Naive thymus-derived CD8-positive, alpha-beta T cell (primary cell): ENCODE data around the gene PRKCH. TPM values are rescaled to one million over a fixed set of nuclear protein-coding genes. Genes with fewer than 3 reads are reported as not detected.
"Not testable (repeated sequence)": the region's sequence is repeated elsewhere in the genome, so short reads cannot be mapped to it uniquely, and the experiment has no call there.

Experiments used
- ATAC-seq, 2 donors: fragments of 150-1000 bp; cut with Tn5 transposase in 1 of 2; sonication (Bioruptor Pico), chemical (Tn5 transposase) in 1 of 2; 1 replicate in 1 of 2; 2 replicates in 1 of 2; pipeline ENCODE4 v1.10.0; 2021; ENCODE audit warnings: mild to moderate bottlenecking in 2 of 2, moderate library complexity in 2 of 2
- POLR2A ChIA-PET: fragments of 350-600 bp; sonication (Branson Sonifier 250); formaldehyde crosslinking; loops from one replicate; lab custom pipeline; 2021; ENCODE audit warnings: antibody characterized with exemption; lab: Charles Lee
- DNase-seq, 10 donors: peaks; one replicate each; pipeline versions ENCODE4 v3.0.0 to v3.0.0-alpha.2; 2020 to 2022
- H3K27ac Mint-ChIP-seq, 10 donors: one replicate each; pipeline ENCODE4 v1.8.0; 2020 to 2022; ENCODE audit warnings: mild to moderate bottlenecking in 10 of 10, mixed read lengths in 10 of 10, moderate library complexity in 4 of 10, inconsistent platforms in 1 of 10
- H3K27me3 Mint-ChIP-seq, 5 donors: one replicate each; pipeline ENCODE4 v1.8.0; 2021 to 2022; ENCODE audit warnings: mixed read lengths in 5 of 5
- H3K36me3 Mint-ChIP-seq, 3 donors: one replicate each; pipeline ENCODE4 v1.8.0; 2020 to 2022; ENCODE audit warnings: mixed read lengths in 3 of 3, mild to moderate bottlenecking in 2 of 3, inconsistent platforms in 1 of 3
- H3K4me1 Mint-ChIP-seq, 4 donors: one replicate each; pipeline ENCODE4 v1.8.0; 2021 to 2022; ENCODE audit warnings: mixed read lengths in 4 of 4
- H3K4me3 Mint-ChIP-seq, 10 donors: one replicate each; pipeline ENCODE4 v1.8.0; 2020 to 2022; ENCODE audit warnings: mild to moderate bottlenecking in 10 of 10, mixed read lengths in 10 of 10, moderate library complexity in 6 of 10, inconsistent platforms in 1 of 10
- H3K9me3 Mint-ChIP-seq, 9 donors: one replicate each; pipeline ENCODE4 v1.8.0; 2020 to 2022; ENCODE audit warnings: mixed read lengths in 9 of 9, mild to moderate bottlenecking in 3 of 9, inconsistent platforms in 1 of 9, moderate library complexity in 1 of 9
- polyA plus RNA-seq, 3 donors: library from polyadenylated mRNA; unstranded; fragments of 300-500 nt; fragmentation: Illumina TruSeq; gene quantifications; one replicate each; pipeline ENCODE4 v1.2.3, GENCODE V29; 2021
- total RNA-seq, 8 experiments: library from RNA in 2 of 8; stranded (reverse) in 2 of 8; gene quantifications; one replicate each; pipeline ENCODE4 v1.2.3 and lab custom pipeline; 2021 to 2026

Gene PRKCH
- total and polyA plus RNA-seq, 5 experiments from 2014 or later, result 184 to 306 (median 264) TPM

DNA sequence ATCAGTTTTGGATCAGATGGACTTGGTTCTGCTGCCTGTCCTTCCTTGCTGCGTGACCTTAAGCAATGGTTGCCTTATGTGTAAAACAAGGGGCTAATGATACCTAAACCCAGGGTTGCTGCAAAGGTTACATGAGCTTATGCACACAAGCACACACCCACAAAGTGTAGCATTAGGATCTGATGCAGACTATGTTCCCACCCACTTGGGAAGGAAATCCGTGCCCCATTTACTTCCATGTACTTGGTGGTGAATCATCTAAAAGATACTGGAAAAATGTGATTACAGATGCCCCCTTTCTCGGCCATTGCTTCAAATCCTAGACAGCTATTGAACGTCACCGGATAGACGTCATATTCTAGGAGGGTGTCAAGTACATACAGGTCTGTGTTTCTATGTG is 87.1 kb downstream of the PRKCH start:
- POLR2A ChIA-PET, result interaction anchor here (1.4 to 1.6 kb wide), 3 partner anchors 12 to 44 kb away, joined by 4 to 6 read pairs (median 5); no protein-coding TSS in a partner anchor
- ATAC-seq, result no peak

DNA sequence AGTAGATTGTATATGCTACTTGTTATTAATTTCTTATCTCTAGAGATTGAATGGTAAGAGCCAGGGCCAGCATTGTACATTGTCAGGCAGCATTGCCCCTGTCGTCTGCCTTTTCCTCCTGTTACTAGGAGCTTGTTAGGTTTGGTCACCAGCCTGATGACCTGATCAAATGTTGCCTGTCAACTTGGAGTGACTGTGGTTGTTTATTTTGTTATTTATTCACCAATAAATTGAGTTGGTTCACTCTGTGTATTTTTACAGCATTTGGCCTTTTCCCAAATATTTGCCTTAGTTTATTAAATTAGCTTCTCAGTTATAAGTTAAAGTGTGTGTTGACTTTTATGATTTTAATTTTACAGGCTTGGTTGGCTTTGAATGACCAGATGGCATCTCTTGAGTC is 88.4 kb downstream of the PRKCH start:
- POLR2A ChIA-PET, result interaction anchor here (0.7 to 1.9 kb wide), 6 partner anchors 9 to 87 kb away, joined by 3 to 7 read pairs (median 6); no protein-coding TSS in a partner anchor
- peak overlapping the region in 4 of 10 donors; percentile 7 to 63 (median 20) for H3K27ac Mint-ChIP-seq
- H3K27me3 Mint-ChIP-seq, result no peaks in the 10 kb centered on the region
- no peak for ATAC-seq
- peaks cover 0 to 51% (median 39%) of the 10 kb centered on the region in 4 donors for H3K4me1 Mint-ChIP-seq
- no peaks in the 10 kb centered on the region for H3K9me3 Mint-ChIP-seq
- peaks cover 4 to 15% (median 5%) of the 10 kb centered on the region in 3 donors for H3K36me3 Mint-ChIP-seq
- peak overlapping the region in 1 of 10 donors; percentile 3 for H3K4me3 Mint-ChIP-seq
- no peak for DNase-seq

More for the DNA sequence above, 87.1 kb downstream of the PRKCH start:
- Mint-ChIP-seq H3K9me3 (no peaks in the 10 kb centered on the region), H3K27ac (peak overlapping the region in 9 of 10 donors; percentile 41 to 93 (median 84)), H3K27me3 (no peaks in the 10 kb centered on the region), H3K36me3 (peaks cover 4 to 17% (median 5%) of the 10 kb centered on the region in 3 donors), H3K4me1 (peaks cover 7 to 62% (median 49%) of the 10 kb centered on the region in 4 donors), H3K4me3 (peak overlapping the region in 4 of 10 donors; percentile 28 to 63 (median 42))
- no peak for DNase-seq

DNA sequence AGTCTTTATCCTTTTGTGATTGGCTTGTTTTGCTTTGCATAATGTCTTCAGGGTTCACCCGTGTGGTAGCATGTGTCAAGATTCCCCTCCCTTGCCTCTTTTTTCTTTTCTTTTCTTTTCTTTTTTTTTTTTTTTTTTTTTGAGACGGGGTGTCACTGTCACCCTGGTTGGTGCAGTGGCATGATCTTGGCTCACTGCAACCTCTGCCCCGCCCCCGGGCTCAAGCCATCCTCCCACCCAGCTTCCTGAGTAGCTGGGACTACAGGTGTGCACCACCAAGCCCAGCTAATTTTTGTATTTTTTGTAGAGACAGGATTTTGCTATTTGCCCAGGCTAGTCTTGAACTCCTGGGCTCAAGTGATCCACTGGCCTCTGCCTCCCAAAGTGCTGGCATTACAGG is 94.6 kb downstream of the PRKCH start:
- H3K9me3 Mint-ChIP-seq, DNase-seq, ATAC-seq, H3K27me3 Mint-ChIP-seq: not testable (repeated sequence)
- Mint-ChIP-seq H3K27ac (peak overlapping the region in 5 of 10 donors; percentile 71 to 91 (median 75)), H3K4me1 (peaks cover 0 to 51% (median 0%) of the 10 kb centered on the region in 4 donors), H3K4me3 (peak overlapping the region in 8 of 10 donors; percentile 52 to 76 (median 64)), H3K36me3 (peaks cover 0 to 16% (median 3%) of the 10 kb centered on the region in 3 donors)
- POLR2A ChIA-PET, result interaction anchor here (1.1 to 1.3 kb wide), 2 partner anchors 9 to 118 kb away, joined by 3 to 5 read pairs; no protein-coding TSS in a partner anchor

DNA sequence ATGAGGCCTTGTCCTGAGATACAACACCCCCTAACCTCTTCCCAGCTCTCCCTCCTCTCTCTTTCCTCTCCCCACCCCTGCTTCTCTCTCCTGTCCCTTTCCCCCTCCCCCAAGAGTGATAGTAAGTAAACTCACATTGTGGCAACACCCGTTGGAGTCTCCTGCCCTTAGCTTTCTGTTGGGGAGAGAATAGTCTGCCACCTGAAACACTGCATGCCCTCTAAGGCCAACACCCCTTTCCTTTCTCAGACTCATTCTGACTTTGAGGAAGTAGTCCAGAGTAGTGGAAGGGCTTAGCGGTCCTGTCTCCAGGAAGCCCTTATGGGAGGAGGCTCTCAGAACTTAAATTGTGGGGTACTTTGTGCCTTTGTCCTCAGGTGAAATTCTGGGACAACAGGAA is 95.2 kb downstream of the PRKCH start:
- Mint-ChIP-seq H3K36me3 (peaks cover 0 to 11% (median 0%) of the 10 kb centered on the region in 3 donors), H3K4me1 (peaks cover 0 to 52% (median 0%) of the 10 kb centered on the region in 4 donors), H3K27ac (peak overlapping the region in 5 of 10 donors; percentile 71 to 91 (median 75)), H3K4me3 (peak overlapping the region in 9 of 10 donors; percentile 36 to 81 (median 63)), H3K27me3 (no peaks in the 10 kb centered on the region), H3K9me3 (no peaks in the 10 kb centered on the region)
- DNase-seq (no peak), ATAC-seq (peak; percentile 20 to 37)
- POLR2A ChIA-PET, result interaction anchor here (0.6 to 1.4 kb wide), 4 partner anchors 31 to 774 kb away, joined by 3 read pairs; no protein-coding TSS in a partner anchor

DNA sequence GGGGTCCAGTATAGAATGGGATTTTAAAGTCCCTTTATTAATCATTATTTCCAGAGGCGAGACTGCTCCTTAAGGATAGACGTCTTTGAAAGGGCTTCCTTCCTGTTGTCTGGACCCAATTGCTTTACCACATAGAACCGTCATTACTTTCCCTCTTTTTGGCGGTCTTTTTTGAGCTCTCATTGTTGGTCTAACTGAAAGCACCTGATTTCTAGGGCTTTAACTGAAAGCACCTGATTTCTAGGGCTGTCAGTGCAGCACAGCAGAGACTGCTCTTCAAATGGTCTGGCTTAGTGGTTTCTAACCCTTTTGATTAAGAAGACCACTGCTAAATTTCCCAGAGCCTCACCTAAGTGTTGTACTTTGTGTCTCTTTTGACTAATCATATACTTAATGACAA is 95.8 kb downstream of the PRKCH start:
- H3K36me3 Mint-ChIP-seq, result peaks cover 0 to 9% (median 0%) of the 10 kb centered on the region in 3 donors
- peak overlapping the region in 5 of 10 donors; percentile 71 to 91 (median 75) for H3K27ac Mint-ChIP-seq
- POLR2A ChIA-PET, result interaction anchor here (0.6 to 1.5 kb wide), 5 partner anchors 13 to 774 kb away, joined by 3 read pairs; no protein-coding TSS in a partner anchor
- peak overlapping the region in 8 of 10 donors; percentile 52 to 81 (median 65) for H3K4me3 Mint-ChIP-seq
- DNase-seq (peak in 1 of 10 donors; percentile 36), ATAC-seq (peak; percentile 36 to 62)
- no peaks in the 10 kb centered on the region for H3K27me3 Mint-ChIP-seq
- H3K9me3 Mint-ChIP-seq, result no peaks in the 10 kb centered on the region
- peaks cover 0 to 52% (median 0%) of the 10 kb centered on the region in 4 donors for H3K4me1 Mint-ChIP-seq

DNA sequence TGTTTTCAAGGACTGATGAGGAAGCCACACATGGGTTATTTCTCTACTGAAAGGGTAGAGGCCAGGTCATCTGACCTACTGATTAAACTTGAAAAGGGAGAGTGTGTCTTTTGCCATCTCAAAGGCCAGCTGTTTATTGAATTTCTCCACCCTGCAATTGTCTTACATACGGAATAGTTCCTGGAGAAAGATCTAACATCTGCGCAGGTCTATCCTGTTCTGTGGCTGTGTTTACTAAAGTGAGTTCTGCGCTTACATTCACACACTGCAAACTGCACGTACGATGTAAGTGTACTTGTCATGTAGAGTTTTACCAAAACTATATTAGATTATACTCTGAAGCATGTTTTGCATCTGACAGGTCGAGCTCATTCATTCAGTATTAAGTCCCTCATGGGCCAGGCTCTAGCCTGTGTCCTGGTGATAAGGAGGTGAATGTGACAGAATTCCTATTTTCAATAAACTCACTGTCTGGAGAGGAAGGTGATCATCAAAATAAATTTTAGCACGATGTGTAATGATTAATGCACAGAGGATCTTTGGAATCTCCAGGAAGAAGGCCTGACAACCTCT is 96.6 kb downstream of the PRKCH start:
- peak overlapping the region in 5 of 10 donors; percentile 71 to 92 (median 75) for H3K27ac Mint-ChIP-seq
- H3K4me1 Mint-ChIP-seq, result peaks cover 0 to 56% (median 0%) of the 10 kb centered on the region in 4 donors
- peaks cover 0 to 12% (median 0%) of the 10 kb centered on the region in 3 donors for H3K36me3 Mint-ChIP-seq
- POLR2A ChIA-PET, result interaction anchor here (1.2 to 1.5 kb wide), 3 partner anchors 12 to 84 kb away, joined by 3 read pairs; no protein-coding TSS in a partner anchor
- H3K9me3 Mint-ChIP-seq, result no peaks in the 10 kb centered on the region
- ATAC-seq (no peak), DNase-seq (no peak)
- H3K27me3 Mint-ChIP-seq, result no peaks in the 10 kb centered on the region
- peak overlapping the region in 9 of 10 donors; percentile 31 to 76 (median 63) for H3K4me3 Mint-ChIP-seq

DNA sequence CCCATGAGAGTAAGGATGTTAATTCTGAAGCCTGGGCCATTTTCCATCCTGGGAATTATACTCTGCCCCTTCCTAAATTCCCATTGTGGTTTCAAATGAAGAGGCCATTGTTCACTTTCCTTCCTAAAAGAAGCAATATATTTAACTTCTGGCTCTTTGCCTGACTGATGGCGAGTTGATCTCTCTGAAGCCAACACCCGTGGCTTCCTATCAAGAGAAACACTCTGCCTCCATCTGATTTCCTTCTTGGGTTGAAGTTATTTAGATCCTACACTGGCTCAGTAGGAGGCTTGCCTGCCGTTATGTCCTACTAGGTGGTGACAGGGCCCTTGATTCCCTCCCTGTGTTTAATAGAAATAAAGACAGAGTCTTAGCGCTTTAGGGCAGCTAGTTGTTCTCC is 97.4 kb downstream of the PRKCH start:
- peak overlapping the region in 8 of 10 donors; percentile 22 to 76 (median 66) for H3K4me3 Mint-ChIP-seq
- H3K4me1 Mint-ChIP-seq, result peaks cover 0 to 60% (median 0%) of the 10 kb centered on the region in 4 donors
- H3K27ac Mint-ChIP-seq, result peak overlapping the region in 6 of 10 donors; percentile 72 to 92 (median 82)
- no peaks in the 10 kb centered on the region for H3K9me3 Mint-ChIP-seq
- H3K36me3 Mint-ChIP-seq, result peaks cover 0 to 12% (median 5%) of the 10 kb centered on the region in 3 donors
- H3K27me3 Mint-ChIP-seq, result no peaks in the 10 kb centered on the region
- DNase-seq (no peak), ATAC-seq (no peak)
- POLR2A ChIA-PET, result interaction anchor here (1.1 to 2.1 kb wide), 5 partner anchors 8 to 108 kb away, joined by 3 to 7 read pairs (median 3); no protein-coding TSS in a partner anchor

DNA sequence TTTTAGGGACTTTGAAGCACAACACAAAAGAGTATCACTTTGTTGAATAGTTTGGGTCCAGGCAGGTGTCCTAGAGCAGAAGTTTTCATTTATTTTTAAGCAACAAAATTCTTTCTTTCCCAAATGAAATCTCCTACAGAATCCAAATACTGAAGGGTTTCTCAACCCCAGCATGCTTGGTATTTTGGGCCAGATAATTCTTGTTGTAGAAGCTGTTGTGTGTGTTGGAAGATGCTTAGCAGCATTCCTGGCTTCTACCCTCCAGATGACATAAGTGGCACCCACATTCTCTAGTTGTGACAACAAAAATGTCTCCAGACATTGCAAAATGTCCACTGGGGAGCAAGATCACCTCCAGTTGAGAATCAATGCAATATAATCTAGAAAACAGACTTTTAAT is 97.8 kb downstream of the PRKCH start:
- POLR2A ChIA-PET, result interaction anchor here (1.0 to 2.4 kb wide), 6 partner anchors 8 to 139 kb away, joined by 3 to 7 read pairs (median 4); no protein-coding TSS in a partner anchor
- H3K27me3 Mint-ChIP-seq, result no peaks in the 10 kb centered on the region
- H3K36me3 Mint-ChIP-seq, result peaks cover 0 to 16% (median 8%) of the 10 kb centered on the region in 3 donors
- DNase-seq, result no peak
- ATAC-seq, result no peak
- H3K4me1 Mint-ChIP-seq, result peaks cover 0 to 64% (median 2%) of the 10 kb centered on the region in 4 donors
- peak overlapping the region in 9 of 10 donors; percentile 39 to 76 (median 64) for H3K4me3 Mint-ChIP-seq
- H3K27ac Mint-ChIP-seq, result peak overlapping the region in 6 of 10 donors; percentile 72 to 93 (median 82)
- H3K9me3 Mint-ChIP-seq, result peaks cover 0 to 3% (median 0%) of the 10 kb centered on the region in 9 donors

DNA sequence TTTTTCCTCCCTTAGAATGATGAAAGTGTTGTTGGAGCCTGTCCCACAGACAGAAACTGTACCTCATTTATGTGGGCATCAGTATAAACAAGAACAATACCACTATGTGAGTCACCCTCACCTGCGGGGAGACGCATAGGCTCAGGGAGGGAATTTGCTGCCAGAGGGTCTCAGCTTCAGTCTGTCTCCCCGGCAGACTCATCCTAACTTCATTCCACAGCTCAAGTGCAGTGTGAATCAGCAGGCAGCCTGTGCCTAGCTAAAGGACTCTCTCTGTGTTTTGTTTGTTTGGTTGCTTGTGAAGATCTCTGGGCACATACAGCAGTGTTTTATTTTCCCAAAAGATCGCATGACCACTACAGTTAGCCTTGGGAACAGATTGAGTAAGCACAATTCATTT is 98.9 kb downstream of the PRKCH start:
- POLR2A ChIA-PET, result interaction anchor here (0.8 to 2.4 kb wide), 12 partner anchors 8 to 97 kb away, joined by 3 to 9 read pairs (median 4); no protein-coding TSS in a partner anchor
- Mint-ChIP-seq H3K27me3 (no peaks in the 10 kb centered on the region), H3K9me3 (peaks cover 0 to 5% (median 0%) of the 10 kb centered on the region in 9 donors), H3K4me3 (peak overlapping the region in 9 of 10 donors; percentile 25 to 77 (median 67)), H3K36me3 (peaks cover 0 to 19% (median 17%) of the 10 kb centered on the region in 3 donors), H3K4me1 (peaks cover 0 to 66% (median 8%) of the 10 kb centered on the region in 4 donors), H3K27ac (peak overlapping the region in 6 of 10 donors; percentile 72 to 93 (median 84))
- ATAC-seq, result peak; percentile 21 to 62
- peak in 1 of 10 donors; percentile 57 for DNase-seq

DNA sequence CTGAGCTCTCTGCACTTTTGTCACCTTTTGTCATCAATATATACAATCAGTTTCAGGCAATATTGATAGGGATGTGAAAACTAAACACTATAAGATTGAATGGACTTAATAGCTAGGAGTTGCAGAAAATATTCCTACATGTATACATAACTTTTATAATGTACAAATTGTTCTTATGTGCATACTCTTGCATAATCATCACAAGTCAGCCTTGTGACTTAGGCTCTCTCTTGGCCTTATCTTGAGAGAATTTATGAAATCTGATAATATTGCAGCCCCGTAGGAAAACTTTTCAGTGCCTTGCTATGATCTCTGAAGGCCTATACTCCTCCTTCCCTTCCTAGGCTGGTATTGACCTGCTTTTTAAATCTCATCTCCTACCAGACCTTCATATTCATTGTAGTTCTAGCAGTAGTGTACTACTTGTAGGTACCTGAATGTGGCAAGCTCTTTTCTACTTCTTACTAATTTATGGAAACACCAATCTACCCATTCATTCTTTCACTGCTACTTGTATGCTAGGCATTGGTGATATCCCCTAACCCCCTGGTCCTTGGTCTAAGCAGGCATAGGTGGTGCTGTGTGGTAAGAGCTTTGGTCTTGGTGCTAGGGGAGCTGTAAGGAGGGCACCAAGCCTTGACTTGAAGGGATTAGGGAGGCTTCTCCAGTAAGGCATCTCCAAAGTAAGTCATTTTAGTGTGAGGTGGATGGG is 100.0 kb downstream of the PRKCH start:
- peak overlapping the region in 8 of 10 donors; percentile 15 to 76 (median 44) for H3K4me3 Mint-ChIP-seq
- no peaks in the 10 kb centered on the region for H3K27me3 Mint-ChIP-seq
- DNase-seq, result no peak
- H3K4me1 Mint-ChIP-seq, result peaks cover 0 to 69% (median 19%) of the 10 kb centered on the region in 4 donors
- POLR2A ChIA-PET, result interaction anchor here (0.6 to 2.4 kb wide), 11 partner anchors 9 to 100 kb away, joined by 3 to 9 read pairs (median 4); partner anchors contain the start of gene PRKCH
- peak overlapping the region in 7 of 10 donors; percentile 80 to 92 (median 88) for H3K27ac Mint-ChIP-seq
- no peak for ATAC-seq
- H3K36me3 Mint-ChIP-seq, result peaks cover 0 to 29% (median 19%) of the 10 kb centered on the region in 3 donors
- H3K9me3 Mint-ChIP-seq, result peaks cover 0 to 5% (median 0%) of the 10 kb centered on the region in 9 donors

DNA sequence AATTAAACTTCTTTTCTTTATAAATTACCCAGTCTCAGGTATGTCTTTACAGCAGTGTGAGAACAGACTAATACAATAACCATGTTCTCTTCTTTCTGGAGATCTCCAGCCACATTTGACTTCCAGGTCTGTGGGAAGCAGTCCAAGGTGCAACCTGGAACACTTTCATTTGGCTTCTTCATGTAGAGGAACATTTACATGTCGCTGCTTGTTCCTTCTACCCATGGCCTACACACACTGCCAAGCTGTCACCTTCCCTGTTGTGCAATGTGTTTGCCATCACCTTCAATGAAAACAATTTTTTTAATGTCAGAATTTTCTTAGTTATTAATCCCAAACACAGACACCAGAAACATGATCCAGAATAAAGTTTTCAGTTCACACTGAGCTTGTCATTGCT is 104.7 kb downstream of the PRKCH start:
- peaks cover 0 to 5% (median 0%) of the 10 kb centered on the region in 9 donors for H3K9me3 Mint-ChIP-seq

More for the DNA sequence above, 104.7 kb downstream of the PRKCH start:
- DNase-seq, result no peak
- Mint-ChIP-seq H3K4me3 (peak overlapping the region in 6 of 10 donors; percentile 23 to 58 (median 38)), H3K27ac (peak overlapping the region in 9 of 10 donors; percentile 77 to 88 (median 80)), H3K4me1 (peaks cover 29 to 66% (median 56%) of the 10 kb centered on the region in 4 donors), H3K27me3 (no peaks in the 10 kb centered on the region), H3K36me3 (peaks cover 2 to 33% (median 20%) of the 10 kb centered on the region in 3 donors)
- POLR2A ChIA-PET, result interaction anchor here (0.8 to 1.0 kb wide), 2 partner anchors 25 to 31 kb away, joined by 3 read pairs; no protein-coding TSS in a partner anchor
- no peak for ATAC-seq
